ENCODE measurements around the gene IGSF1. TPM values are rescaled to one million over a fixed set of nuclear protein-coding genes. Genes with fewer than 3 reads are reported as not detected.

IGSF1 gene
- total RNA-seq, 1 donor from 2014 or later: 3.1 TPM

DNA sequence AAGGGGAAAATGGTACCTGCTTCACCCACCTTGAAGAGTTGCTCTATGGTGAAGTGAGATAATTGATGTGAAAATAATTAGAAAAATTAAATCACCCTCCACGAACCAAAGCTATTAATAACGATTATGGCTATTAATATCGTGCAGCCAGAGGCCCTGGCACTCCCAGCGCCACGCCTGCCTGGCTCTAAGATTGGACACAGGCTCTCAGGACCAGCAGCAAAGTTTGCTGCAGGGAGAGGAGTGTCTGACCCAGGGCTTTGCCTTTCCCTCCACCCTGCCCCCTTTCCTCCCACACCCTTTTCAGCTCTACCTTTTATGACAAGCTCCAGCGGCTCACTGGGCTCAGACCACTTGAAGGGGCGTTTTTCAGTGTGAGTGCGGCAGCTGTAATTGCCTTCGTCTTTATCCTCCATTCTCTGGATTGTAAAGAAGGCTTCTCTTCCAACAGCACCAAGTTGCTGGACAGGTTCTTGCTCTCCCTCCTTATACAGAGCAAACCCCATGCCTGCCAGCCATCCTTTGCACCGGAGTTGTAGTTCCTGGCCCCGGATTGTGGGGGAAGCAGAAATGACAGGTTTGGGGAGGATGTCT is 11.5 kb downstream of the IGSF1 start:
- no peak for DNase-seq (ENCODE audit: extremely low spot score, unreplicated experiment)
- H3K27me3 Mint-ChIP-seq (ENCODE audit: unreplicated experiment): no peaks in the 10 kb centered on the region
- H3K4me3 Mint-ChIP-seq (ENCODE audit: unreplicated experiment): no peak overlapping the region
- no peaks in the 10 kb centered on the region for H3K9me3 Mint-ChIP-seq (ENCODE audit: unreplicated experiment)
- TF ChIP-seq, protein P1, sequence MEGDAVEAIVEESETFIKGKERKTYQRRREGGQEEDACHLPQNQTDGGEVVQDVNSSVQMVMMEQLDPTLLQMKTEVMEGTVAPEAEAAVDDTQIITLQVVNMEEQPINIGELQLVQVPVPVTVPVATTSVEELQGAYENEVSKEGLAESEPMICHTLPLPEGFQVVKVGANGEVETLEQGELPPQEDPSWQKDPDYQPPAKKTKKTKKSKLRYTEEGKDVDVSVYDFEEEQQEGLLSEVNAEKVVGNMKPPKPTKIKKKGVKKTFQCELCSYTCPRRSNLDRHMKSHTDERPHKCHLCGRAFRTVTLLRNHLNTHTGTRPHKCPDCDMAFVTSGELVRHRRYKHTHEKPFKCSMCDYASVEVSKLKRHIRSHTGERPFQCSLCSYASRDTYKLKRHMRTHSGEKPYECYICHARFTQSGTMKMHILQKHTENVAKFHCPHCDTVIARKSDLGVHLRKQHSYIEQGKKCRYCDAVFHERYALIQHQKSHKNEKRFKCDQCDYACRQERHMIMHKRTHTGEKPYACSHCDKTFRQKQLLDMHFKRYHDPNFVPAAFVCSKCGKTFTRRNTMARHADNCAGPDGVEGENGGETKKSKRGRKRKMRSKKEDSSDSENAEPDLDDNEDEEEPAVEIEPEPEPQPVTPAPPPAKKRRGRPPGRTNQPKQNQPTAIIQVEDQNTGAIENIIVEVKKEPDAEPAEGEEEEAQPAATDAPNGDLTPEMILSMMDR (IDR thresholded peaks at IDR 0.05): no peak
- H3K27ac Mint-ChIP-seq (ENCODE audit: unreplicated experiment): no peak overlapping the region
- no peaks in the 10 kb centered on the region for H3K4me1 Mint-ChIP-seq (ENCODE audit: unreplicated experiment)
- no peaks in the 10 kb centered on the region for H3K36me3 Mint-ChIP-seq (ENCODE audit: unreplicated experiment)

DNA sequence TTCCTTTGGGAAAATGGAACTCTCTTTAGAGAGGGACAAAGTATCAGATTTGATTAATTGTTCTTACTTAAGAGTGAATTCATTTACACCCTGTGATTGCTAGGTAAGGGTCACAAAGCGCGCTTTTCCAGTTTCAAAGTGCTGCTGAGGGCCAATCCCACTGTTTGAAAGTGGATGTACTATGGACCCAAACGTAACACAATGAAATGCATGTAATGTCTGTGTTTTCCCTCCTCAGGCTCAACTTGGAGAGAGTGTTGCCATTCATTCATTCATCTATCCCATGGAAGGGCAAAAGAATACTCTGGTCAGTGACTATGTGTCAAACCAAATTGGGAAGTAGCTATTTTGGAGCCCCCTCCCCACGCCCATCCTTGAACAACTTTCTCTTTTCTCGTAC is 16.1 kb downstream of the IGSF1 start:
- Mint-ChIP-seq H3K9me3 (ENCODE audit: unreplicated experiment) (no peaks in the 10 kb centered on the region), H3K4me3 (ENCODE audit: unreplicated experiment) (no peak overlapping the region), H3K4me1 (ENCODE audit: unreplicated experiment) (no peaks in the 10 kb centered on the region), H3K27ac (ENCODE audit: unreplicated experiment) (no peak overlapping the region), H3K36me3 (ENCODE audit: unreplicated experiment) (no peaks in the 10 kb centered on the region), H3K27me3 (ENCODE audit: unreplicated experiment) (no peaks in the 10 kb centered on the region)
- no peak for DNase-seq (ENCODE audit: extremely low spot score, unreplicated experiment)
- TF ChIP-seq, protein P1 (IDR thresholded peaks at IDR 0.05): no peak

DNA sequence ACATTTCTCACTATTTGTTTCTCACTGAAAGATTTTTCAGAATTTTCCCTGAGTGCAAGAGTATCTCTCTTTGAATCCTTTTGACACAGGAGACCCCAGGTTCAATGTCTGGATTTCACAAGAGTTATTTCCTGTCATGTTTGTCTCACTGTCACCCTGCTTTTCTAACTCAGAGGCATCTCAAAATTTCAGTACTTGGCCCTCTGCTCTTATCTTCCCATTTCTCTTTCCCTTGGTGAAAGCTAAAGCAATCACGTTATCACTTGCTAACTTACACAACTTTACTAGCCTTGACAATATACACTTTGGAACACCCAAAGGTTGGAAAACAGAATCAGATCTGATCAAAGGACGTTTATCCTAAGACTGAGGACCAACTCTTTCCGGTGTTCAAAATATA is 17.3 kb downstream of the IGSF1 start:
- Mint-ChIP-seq H3K9me3 (ENCODE audit: unreplicated experiment) (no peaks in the 10 kb centered on the region), H3K4me1 (ENCODE audit: unreplicated experiment) (no peaks in the 10 kb centered on the region), H3K27ac (ENCODE audit: unreplicated experiment) (no peak overlapping the region), H3K27me3 (ENCODE audit: unreplicated experiment) (no peaks in the 10 kb centered on the region), H3K4me3 (ENCODE audit: unreplicated experiment) (no peak overlapping the region), H3K36me3 (ENCODE audit: unreplicated experiment) (no peaks in the 10 kb centered on the region)
- DNase-seq (ENCODE audit: extremely low spot score, unreplicated experiment): no peak
- TF ChIP-seq, protein P1 (IDR thresholded peaks at IDR 0.05): no peak

DNA sequence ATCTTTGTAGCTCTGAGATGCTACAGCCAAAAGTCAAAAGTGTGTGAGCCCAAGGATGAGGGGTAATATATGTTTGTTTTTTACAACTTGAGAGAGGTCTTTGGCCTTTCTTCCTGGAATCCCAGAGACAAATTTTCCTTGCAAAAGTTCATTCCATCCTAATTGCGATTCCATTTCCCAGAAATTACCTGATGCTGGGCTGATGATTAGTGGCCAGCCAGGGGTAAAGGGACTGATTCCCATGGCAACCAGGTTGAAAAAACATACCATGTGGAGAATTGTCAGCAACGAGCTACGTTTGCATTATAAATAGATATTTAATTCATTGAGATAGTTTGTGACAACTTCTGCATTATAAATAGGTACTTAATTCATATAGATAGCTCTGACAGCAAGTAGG is 17.8 kb downstream of the IGSF1 start:
- no peaks in the 10 kb centered on the region for H3K4me1 Mint-ChIP-seq (ENCODE audit: unreplicated experiment)

DNA sequence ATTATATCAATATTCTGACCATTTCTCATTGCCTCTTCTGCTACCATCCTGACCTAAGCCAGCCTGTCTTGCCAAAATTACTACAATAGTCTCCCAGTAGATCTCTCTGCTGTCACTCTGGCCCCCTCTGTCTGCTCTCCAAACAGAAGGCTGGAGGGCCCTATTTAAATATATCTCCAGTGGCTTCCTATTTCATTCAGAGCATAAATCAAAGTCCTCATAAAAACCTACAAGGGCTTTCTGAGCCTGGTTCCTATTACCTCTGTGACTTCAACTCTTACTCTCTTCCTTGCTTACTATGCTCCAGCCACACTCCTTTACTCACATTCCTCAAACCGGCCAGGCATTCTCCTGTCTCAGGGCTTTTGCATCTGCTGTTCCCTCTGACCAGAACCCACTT is 19.0 kb downstream of the IGSF1 start:
- Mint-ChIP-seq H3K27ac (ENCODE audit: unreplicated experiment) (no peak overlapping the region), H3K36me3 (ENCODE audit: unreplicated experiment) (no peaks in the 10 kb centered on the region)

More for the DNA sequence above, 17.8 kb downstream of the IGSF1 start:
- Mint-ChIP-seq H3K9me3 (ENCODE audit: unreplicated experiment) (no peaks in the 10 kb centered on the region), H3K27ac (ENCODE audit: unreplicated experiment) (no peak overlapping the region), H3K36me3 (ENCODE audit: unreplicated experiment) (no peaks in the 10 kb centered on the region), H3K27me3 (ENCODE audit: unreplicated experiment) (no peaks in the 10 kb centered on the region), H3K4me3 (ENCODE audit: unreplicated experiment) (no peak overlapping the region)
- DNase-seq (ENCODE audit: extremely low spot score, unreplicated experiment): no peak
- TF ChIP-seq, protein P1 (IDR thresholded peaks at IDR 0.05): no peak

More for the DNA sequence above, 19.0 kb downstream of the IGSF1 start:
- Mint-ChIP-seq H3K9me3 (ENCODE audit: unreplicated experiment) (no peaks in the 10 kb centered on the region), H3K4me1 (ENCODE audit: unreplicated experiment) (no peaks in the 10 kb centered on the region), H3K4me3 (ENCODE audit: unreplicated experiment) (no peak overlapping the region), H3K27me3 (ENCODE audit: unreplicated experiment) (peaks cover 3% of the 10 kb centered on the region)
- TF ChIP-seq, protein P1 (IDR thresholded peaks at IDR 0.05): no peak
- DNase-seq (ENCODE audit: extremely low spot score, unreplicated experiment): no peak

All from osteocyte (in vitro differentiated cells).